HG03095 (cell line): ENCODE results near the gene ME3.

Experiments
- ATAC-seq: cut with Tn5 transposase; IDR thresholded peaks from one replicate; pipeline ENCODE4 v1.9.1; 2021; ENCODE audit warnings: moderate library complexity; ENCODE audit not compliant: unreplicated experiment

ME3 gene

DNA sequence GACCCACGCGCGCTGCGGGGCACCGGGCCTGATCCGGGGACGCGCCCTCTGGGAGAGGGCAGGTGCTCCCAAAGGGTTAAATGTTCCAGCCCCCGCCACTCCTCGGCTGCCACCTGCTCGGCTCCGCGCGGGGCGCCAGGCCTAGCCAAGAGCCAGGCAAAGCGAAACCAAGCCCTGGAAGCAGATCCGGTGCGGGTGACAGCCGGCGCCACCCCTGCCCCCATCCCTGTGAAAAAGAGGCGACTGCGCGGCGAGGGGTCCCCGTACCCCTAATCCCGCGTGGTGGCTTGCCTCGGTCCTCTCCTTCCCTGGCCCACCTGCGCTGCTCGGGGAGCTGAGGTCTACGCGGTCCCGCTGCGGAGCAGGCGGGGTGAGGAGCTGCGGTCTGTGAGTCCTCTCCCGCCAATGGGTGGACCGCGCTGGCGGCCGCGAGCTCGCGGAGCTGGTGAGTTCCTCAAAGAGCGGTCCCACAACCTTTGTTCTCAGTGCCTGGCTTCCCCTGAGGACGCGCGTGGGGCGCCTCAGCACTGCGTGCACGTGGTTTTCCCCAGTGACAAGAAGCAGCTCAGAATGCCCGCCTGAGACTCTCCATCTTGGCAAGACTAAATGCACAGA lies at the start of gene ME3:
TSS of gene ME3 (minus strand) at position 610 of the 615 bp plus-strand sequence.
- ATAC-seq: no peak

DNA sequence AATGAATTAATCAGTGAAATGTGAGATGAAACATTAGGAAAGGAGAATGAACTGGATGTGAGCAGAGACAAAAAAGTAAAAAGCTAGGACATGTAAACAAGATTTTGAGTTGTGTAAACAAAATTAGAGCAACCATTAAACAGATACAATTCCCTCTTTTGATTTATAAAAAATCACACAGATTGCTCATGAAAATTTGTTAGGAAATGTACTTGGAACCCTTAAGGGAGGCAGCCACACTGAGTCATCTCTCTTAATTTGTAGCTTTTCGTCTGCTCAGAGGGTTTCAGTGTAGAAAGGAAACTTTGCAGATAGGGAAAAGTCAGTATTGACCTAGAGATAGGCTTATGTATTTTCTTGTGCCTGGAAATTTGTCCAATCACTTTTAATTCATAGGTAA lies 49.6 kb upstream of the ME3 start:
- ATAC-seq: no peak

DNA sequence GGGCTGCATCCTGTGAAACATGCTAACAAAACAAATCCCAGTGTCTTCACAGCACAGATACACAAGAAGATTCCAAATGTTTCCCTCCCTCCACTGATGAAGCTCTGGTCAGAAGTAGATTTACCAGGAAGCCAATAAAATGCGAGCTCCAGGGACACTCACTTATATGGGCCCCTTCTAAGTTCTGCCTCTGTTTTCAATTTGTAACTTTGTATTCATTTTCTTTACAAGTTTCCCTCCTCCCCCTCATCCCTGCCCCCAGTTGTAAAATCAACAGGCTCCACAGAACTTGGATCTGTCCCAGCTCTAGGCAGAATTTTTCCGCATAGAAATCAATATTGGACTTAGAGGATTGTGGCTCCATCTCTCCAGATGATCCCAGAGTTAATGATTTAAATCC lies 48.1 kb upstream of the ME3 start:
- ATAC-seq: no peak

DNA sequence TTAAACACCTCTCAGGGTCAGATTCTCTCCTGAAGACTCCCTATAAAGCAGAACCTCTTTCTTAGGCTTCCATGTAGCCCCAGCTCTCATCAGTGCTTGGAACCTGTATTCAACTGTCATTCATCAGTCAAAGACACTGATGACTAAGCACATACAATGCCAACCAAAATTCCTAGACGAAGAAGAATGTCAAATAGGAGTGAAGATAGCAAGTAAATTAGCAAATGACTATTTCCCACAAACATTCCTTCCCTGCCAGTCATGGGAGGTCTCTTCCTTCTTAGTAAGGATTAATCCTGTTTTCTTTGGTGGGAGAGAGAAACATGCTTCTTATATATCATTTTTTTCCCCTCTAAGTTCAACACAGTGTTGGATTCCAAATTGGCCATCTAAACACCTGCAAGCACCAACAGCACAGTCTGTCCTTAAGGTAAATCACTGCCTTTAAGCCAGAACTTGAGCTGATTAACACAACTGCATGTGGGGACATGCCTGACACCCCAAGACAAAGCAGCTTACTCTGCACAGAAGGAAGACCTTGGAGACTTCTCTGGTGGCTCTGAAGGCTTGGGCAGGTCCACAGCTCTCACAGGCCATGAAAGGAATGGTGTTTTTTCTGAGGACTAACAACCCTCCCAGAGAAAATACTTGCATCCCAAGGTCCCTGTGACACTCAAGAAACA lies 47.5 kb upstream of the ME3 start:
- ATAC-seq: no peak

DNA sequence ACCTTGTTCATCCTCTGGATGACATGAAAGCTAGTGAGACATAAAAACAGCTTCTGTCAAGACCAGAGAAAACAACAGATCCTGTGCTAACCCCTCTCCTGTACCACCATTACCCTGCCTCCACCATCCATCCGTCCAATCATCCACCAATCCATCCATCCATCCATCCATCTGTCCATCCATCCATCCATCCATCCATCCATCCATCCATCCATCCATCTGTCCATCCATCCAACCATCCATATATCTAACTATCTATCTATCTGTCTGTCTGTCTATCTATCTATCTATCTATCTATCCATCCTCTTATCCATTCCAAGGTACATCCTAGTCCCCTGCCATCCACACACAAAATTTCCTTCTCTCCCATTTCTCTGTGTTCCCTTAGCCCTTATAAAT lies 46.6 kb upstream of the ME3 start:
- no peak for ATAC-seq

DNA sequence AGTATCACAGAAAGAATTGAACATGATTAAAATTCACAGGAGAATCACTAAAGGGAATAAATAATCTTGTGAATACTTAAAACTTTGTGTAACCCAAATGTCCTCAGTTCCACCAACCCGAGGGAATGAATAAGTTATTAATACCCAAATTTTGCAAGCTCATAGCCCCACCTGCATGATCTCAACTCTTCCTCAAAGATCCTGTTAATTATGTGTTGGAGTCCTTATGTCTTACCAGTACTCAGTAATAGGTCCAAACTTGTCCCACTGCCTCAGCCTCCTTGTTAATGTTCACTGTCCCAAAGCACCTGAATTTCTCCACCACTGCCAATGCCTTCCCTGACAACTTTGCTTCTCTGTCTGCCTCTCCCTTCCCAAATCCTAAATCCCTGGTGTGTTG lies 46.1 kb upstream of the ME3 start:
- ATAC-seq: no peak

DNA sequence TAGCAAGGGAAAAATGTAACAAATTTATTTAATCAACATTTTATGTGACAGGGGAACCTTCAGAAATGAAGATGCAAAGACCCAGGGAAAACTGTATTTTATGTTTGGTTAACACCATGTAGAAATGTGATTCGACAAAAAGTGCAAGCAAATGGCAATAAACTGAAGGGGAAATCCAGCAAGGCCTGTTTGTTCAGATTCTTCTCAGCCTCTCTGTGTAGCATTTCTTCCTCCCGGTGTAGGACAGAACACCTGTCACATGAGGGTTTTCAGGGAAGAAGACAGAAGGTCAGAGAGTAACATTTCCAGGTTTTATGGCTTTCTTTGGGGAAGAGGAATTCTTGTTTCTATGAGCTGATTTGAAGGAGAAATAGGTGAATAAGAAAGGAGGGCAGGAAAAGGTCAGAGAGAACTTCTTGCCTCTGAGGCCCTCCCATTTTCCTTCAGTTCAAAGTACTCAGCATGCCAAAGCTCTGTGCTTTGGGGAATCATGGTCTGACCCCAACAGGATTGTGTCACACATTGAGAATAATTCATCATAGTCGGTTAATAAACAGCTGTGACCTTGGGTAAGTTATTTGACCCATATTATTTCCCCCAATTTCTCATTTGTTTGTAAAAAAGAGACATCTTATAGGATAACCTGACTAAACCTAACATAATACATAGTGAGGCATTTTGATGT lies 45.5 kb upstream of the ME3 start:
- ATAC-seq: no peak

DNA sequence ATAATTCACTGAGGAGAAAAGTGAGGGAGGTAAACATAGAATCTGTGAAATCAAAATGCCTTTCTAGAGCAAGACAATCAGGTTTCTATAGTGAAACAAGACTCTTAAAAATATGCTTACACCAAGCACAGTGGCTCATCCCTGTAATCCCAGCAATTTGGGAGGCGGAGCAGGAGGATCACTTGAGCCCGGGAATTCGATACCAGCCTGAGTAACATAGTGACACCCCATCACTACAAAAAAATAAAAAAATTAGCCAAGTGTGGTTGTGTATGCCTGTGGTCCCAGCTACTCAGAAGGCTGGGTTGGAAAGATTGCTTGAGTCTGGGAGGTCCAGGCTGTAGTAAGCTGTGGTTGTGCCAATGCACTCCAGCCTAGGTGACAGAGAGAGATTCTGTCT lies 43.2 kb upstream of the ME3 start:
- no peak for ATAC-seq

DNA sequence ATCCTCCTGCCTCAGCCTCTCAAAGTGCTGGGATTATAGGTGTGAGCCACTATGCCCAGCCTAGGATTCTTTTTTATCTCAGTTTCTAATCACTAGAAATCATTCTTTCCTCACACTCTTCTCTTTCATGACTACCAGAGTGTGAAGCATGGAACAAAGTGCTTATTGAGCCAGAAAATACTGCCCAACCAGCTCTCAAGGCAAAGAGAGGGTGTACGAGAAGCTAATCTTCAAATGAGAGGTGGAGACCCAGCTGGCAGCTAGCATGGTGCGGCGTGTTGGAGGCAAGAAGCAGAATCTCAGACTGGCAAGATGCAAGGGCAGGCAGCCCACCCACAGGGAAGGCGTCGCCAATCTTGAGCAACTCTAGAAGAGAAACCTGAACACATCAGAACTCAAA lies 41.1 kb upstream of the ME3 start:
- no peak for ATAC-seq

DNA sequence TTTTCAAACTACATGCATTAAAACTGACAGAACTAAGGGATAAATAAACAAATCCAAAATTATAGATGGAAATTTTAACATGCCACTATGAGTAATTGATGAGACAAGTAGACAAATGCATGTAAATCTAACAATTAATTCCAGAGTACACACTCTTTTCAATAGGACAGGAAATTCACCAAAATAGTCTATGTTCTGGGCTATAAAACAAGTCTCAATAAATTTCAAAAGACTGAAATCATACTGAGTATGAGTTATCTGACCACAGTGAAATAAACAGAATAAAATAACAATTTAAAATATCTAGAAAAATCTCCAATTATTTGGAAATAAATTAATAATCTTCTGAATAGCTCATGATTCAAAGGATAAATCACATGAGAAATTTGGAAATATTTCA lies 38.5 kb upstream of the ME3 start:
- ATAC-seq: no peak

DNA sequence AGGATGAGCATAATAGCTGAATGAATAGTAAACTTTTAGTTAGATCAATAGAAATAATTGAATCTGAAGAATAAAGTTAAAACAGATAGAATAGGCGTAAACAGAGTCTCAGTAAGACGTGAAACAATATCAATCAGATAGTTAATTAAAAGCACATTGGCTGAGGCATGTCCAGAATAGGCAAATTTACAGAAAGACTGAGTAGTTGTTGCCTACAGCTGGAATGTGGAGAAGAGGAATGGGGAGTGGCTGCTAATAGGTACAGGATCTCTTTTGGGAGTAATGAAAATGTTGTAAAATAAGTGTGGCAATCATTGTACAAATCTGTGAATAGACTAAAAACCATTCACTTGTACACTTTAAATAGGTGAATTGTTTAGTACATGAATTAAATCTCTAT lies 36.3 kb upstream of the ME3 start:
- ATAC-seq: no peak

DNA sequence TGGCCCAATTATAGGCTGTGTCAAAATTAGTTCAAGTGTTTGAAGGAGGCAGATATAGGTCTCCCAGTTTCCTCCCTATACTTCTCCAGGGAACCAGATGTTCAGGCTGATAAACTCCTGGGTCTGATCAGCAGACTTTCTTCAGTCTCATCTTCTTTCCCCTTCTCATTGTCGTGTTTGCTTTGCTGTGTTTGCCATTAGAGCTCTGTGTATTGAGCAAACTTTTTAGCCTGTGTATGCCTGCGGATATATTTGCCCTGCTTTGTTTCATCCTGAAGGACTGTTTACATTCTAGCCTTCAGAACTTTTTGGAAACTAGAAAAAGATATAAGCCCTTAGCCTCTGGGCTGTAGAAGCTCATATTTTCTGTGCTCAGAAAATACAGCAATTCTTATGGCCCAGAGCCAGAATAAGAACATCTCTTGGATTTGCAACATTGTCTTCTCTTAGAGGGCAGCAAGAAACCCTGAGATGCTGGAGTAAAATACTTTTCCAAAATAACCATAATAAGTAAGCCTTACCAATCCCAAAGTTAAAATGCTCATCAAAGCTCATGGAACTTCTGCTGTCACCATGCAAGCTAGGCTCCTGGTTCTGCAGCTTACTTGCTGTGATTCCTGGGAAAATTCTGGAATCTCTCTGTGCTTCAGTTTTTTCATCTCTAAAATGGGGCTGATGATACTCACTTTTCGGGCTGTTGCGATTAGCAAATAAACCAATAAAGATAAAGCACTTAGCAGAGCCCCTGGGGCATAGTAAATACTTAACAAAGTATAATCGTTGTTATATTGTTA lies 34.1 kb upstream of the ME3 start:
- no peak for ATAC-seq

DNA sequence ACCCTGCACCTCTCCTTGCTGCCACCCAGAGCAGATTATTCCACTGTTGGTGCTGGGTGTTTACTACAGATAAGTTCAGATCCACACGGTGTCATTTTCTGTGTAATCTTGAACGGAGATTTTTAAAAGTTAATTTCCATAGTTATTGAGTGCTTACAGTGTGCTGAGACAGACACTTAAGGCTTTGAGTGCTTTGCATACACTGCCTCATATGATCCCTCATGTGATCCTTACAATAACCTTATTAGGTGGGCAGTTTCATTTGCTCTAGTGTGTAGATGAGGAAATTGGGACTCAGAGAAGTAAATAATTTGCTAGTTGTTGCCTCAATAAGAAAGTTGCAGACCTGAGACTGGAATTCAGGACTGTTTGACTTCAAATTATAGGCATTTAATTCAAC lies 32.3 kb upstream of the ME3 start:
- no peak for ATAC-seq

DNA sequence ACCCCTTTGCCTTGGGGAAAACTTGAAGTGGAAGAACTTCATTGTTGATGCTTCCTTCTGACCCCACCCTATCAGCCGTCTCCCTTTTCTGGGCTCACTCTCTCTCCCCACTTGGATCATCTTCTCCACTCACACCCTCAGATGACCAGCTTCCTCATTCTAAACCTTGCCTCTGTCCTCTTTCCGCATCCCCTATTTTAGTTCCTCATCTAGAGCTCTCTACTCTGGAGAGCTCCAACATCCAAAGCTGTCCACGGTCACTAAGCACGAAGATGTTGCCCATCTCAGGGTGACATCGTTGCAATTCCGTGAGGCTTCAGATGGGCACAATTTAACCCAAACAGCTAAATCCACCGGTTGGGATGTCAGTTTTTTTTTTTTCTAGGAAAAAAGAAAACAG lies 31.6 kb upstream of the ME3 start:
- no peak for ATAC-seq

DNA sequence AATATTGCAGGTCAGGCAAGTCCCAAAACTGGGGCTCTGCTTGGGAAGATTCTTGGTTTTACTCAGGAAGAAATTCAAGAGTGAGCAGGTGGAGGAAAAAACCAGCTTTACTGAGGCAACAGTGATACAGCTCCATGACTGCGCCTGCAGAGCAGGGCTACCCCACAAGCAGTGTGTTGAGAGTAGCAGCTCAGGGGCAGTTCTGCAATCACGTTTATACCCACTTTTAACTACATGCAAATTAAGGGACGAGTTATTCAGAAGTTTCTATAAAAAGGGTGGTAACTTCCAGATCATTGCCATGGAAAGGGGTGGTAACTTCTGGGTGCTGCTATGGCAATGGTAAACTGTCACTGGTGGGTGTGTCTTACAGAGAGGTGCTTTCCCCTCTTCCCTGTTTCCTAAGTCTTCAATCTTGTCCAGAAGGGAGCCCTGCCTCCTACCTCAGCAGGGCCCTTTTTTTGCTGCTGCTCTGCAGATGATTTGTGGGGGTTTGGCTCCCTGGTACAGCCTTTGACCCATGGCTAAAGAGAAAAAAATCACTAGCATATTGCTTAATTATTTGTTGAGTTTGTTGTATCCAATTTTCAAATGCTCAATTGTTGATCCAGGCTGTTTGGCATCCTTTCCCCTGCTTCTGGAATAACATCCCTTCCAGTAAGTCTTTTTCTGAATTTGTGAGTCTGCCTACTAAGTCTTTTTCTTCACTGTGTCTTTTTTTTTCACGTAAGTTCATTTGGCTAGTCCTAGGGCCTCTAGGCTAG lies 30.0 kb upstream of the ME3 start:
- no peak for ATAC-seq

DNA sequence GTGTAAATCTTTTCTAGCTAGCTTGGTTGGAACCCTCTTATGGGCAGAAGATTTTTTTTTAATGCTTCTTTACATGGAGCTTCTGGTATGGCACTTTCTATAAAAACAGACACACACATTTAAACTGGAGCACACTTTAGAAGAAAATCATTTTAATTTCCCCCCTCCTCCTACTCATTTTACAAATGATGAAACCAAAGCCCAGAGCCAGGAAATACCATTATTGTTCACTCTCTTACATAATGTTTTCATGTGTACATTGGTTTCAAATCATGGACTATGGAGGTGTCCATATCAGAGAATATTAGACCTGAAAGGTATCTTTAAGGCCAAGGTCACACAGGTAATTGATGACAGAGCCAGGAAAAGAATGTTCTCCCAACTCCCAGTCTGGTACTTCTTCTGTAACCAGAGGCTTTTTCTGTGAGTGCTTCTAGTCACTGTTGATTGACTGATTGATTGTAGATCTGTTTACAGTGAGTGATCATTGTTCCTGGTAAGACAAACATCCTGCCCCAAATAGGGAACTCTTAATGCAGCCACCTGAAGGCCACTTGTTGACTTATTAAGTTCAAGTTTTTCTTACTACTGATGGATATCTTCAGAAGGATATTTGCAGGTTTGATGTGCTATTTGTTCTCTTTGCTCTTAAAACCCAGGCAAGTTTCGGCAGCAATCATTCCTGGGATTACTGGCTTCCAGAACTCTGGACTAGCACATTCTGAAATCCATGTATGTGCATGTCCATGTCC lies 26.8 kb upstream of the ME3 start:
- ATAC-seq: no peak

DNA sequence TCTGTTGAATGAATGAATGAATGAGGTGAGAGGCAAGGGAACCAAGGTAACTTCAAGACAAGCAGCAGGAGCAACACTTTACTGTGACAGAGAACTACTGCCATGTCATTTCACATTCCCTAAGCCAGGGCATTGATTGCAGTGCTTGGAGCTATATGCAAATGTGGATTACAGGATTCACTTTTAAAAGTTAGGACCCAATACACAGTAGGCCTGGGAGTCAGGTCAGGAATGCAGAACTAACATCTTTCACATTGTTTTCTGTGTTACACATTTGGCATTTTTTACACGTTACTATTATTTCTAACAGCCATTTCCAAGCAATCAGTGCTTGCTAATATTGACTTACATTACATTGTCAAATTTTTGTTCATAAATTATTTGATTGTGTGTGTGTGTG lies 26.2 kb upstream of the ME3 start:
- no peak for ATAC-seq

DNA sequence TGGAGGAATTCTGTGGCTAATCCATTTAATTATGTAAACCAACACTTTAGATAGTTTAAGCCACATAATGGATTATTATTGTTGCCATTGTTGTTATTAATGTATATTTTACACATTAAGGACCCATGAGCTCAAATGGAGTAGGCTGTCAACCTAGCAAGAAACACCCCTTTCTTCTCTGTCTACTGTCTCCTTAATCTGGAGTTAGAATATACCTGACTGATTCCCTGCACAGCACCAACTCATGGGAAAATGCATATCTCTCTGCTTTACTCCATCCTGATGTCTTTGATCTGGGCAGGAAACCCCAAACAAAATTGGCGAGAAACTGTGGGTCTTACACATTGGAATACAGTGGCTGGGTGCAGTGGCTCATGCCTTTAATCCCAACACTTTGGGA lies 24.0 kb upstream of the ME3 start:
- ATAC-seq: no peak

DNA sequence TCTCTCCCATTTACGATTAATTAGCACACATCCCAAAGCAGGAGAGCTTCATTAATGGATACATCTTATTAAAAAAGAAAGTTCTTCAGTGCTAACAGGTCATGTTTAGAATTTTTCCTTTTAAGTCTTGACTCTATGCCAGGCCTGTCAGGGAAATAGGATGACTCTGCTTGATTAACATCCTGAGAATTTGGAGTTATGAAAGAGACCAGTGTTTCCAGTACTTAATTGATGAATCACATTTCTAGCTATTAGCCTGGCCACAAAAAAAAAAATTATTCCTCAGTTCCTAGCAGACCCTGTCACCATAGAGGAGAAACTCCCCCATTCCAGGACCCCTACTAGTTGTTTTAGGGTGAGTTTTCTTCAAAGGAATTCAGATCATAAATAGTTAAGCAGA lies 23.6 kb upstream of the ME3 start:
- no peak for ATAC-seq

DNA sequence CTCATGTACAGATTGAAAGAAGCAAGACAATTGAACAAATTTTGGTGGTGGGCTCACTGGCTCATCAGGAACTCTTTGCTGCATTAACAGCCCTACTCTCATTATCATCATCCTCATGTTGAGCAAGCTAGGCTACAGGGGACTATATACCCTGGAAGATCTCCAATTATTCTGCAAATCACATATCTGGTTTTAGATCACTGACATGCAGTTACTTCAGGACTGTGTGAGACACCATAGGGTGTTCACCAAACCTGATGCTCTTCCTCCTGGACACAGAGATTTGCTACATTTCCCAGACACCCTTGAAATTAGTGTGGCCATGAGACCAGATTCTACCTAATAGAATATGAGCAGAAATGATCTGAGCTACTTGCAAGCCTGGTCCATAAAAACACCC lies 23.0 kb upstream of the ME3 start:
- no peak for ATAC-seq
